Thyroid gland (tissue), 4 donors: ENCODE measurements around the gene COG5.

Source experiments
- CTCF ChIP-seq, 6 experiments: fragments of 200-600 bp in 3 of 6; fragments of 450-650 bp in 3 of 6; sonication (generic) in 3 of 6; IDR thresholded peaks; one replicate each; pipeline ENCODE4 v1.5.1; 2016 to 2019; ENCODE audit warnings: antibody characterized with exemption in 6 of 6, mild to moderate bottlenecking in 2 of 6, inconsistent platforms in 1 of 6, moderate library complexity in 1 of 6
- POLR2A ChIP-seq, 2 donors: fragments of 450-650 bp; IDR thresholded peaks; one replicate each; pipeline ENCODE4 v1.6.1; 2017; ENCODE audit warnings: antibody characterized with exemption in 2 of 2, mild to moderate bottlenecking in 2 of 2, moderate library complexity in 1 of 2

- TF ChIP-seq CTCF (IDR thresholded peaks at IDR 0.05) (no peak), POLR2A (IDR thresholded peaks at IDR 0.05) (no peak)
Observed at GRCh38 chr7:107461938-107462533, 101.7 kb downstream of the COG5 start.
